Measurements from ENCODE around the gene PRPF6. TPM values are rescaled to one million over a fixed set of nuclear protein-coding genes. Genes with fewer than 3 reads are reported as not detected.

The PRPF6 gene
- total RNA-seq, 2 experiments from 2014 or later: 50.6 to 51.3 TPM

GRCh38 chr20:64056639-64056888, 75.6 kb downstream of the PRPF6 start:
- POLR2A ChIA-PET: interaction anchor here (1.3 to 2.8 kb wide), 4 partner anchors 13 to 100 kb away, joined by 3 to 13 read pairs (median 5); partner anchors contain the start of genes PRPF6 and UCKL1
- CTCF ChIA-PET: no interaction called here

GRCh38 chr20:64056889-64057627, 76.1 kb downstream of the PRPF6 start:
- ChIA-PET CTCF (interaction anchor here (0.7 to 2.3 kb wide), 6 partner anchors 14 to 76 kb away, joined by 3 to 19 read pairs (median 3); partner anchors contain the start of genes OPRL1, PRPF6 and RGS19), POLR2A (interaction anchor here (0.7 to 2.8 kb wide), 7 partner anchors 13 to 535 kb away, joined by 3 to 13 read pairs (median 4); partner anchors contain the start of genes PRPF6 and UCKL1)
- no peak for TF ChIP-seq CTCF (IDR thresholded peaks at IDR 0.05)
- no peaks in the 10 kb centered on the region for H3K36me3 Mint-ChIP-seq (ENCODE audit: low read depth)
- peaks cover 14 to 16% of the 10 kb centered on the region in 2 experiments for H3K27me3 ChIP-seq (ENCODE audit: control insufficient read depth in 1 of 2, insufficient read depth in 2 of 2, low read length in 2 of 2)
- peaks cover 0 to 8% of the 10 kb centered on the region in 2 experiments for H3K9me3 ChIP-seq (ENCODE audit: control insufficient read depth in 1 of 2, insufficient read depth in 1 of 2, low read length in 2 of 2)
- no peaks in the 10 kb centered on the region for H3K36me3 ChIP-seq (ENCODE audit: insufficient read depth, low read length)
- peaks cover 19% of the 10 kb centered on the region for H3K27me3 Mint-ChIP-seq
- peak overlapping the region; percentile 49 for H3K4me3 Mint-ChIP-seq
- no peaks in the 10 kb centered on the region for H3K9me3 Mint-ChIP-seq
- ATAC-seq (ENCODE audit: poor library complexity): peak; percentile 69
- H3K4me1 Mint-ChIP-seq (ENCODE audit: low read depth): peaks cover 4% of the 10 kb centered on the region
- intact Hi-C loops (cut with DNase I, micrococcal nuclease): loop anchor here in 1 of 2 experiments (1.0 to 2.0 kb wide), 4 partner anchors 18 to 519 kb away; no protein-coding TSS in a partner anchor
- no peak overlapping the region for H3K27ac ChIP-seq (ENCODE audit: low read depth in 1 of 2, low read length in 2 of 2)
- peaks cover 18% of the 10 kb centered on the region for H3K4me1 ChIP-seq (ENCODE audit: insufficient read depth, low read length)
- DNase-seq: peak in 3 of 14 experiments; percentile 19 to 53 (median 38)
- peak overlapping the region; percentile 39 for H3K27ac Mint-ChIP-seq
- peak overlapping the region; percentile 27 for H3K4me3 ChIP-seq (ENCODE audit: low read length)

More at GRCh38 chr20:64056639-64056888, 75.6 kb downstream of the PRPF6 start:
- Mint-ChIP-seq H3K27ac (no peak overlapping the region), H3K9me3 (no peaks in the 10 kb centered on the region), H3K27me3 (peaks cover 24% of the 10 kb centered on the region), H3K36me3 (ENCODE audit: low read depth) (no peaks in the 10 kb centered on the region), H3K4me3 (no peak overlapping the region), H3K4me1 (ENCODE audit: low read depth) (peaks cover 4% of the 10 kb centered on the region)
- Histone ChIP-seq H3K27ac (ENCODE audit: low read depth in 1 of 2, low read length in 2 of 2) (no peak overlapping the region), H3K4me1 (ENCODE audit: insufficient read depth, low read length) (peaks cover 17% of the 10 kb centered on the region), H3K36me3 (ENCODE audit: insufficient read depth, low read length) (no peaks in the 10 kb centered on the region), H3K9me3 (ENCODE audit: control insufficient read depth in 1 of 2, insufficient read depth in 1 of 2, low read length in 2 of 2) (peaks cover 0 to 10% of the 10 kb centered on the region in 2 experiments), H3K4me3 (ENCODE audit: low read length) (no peak overlapping the region), H3K27me3 (ENCODE audit: control insufficient read depth in 1 of 2, insufficient read depth in 2 of 2, low read length in 2 of 2) (peaks cover 19 to 20% of the 10 kb centered on the region in 2 experiments)
- no peak for DNase-seq
- TF ChIP-seq CTCF (IDR thresholded peaks at IDR 0.05): no peak
- intact Hi-C loops (cut with DNase I, micrococcal nuclease): loop anchor here in 1 of 2 experiments (2.0 kb wide), 1 partner anchor 270 kb away; no protein-coding TSS in a partner anchor
- ATAC-seq (ENCODE audit: poor library complexity): no peak

GRCh38 chr20:64057628-64058498, 76.9 kb downstream of the PRPF6 start:
- Mint-ChIP-seq H3K4me3 (peak overlapping the region; percentile 49), H3K9me3 (no peaks in the 10 kb centered on the region), H3K4me1 (ENCODE audit: low read depth) (peaks cover 4% of the 10 kb centered on the region), H3K36me3 (ENCODE audit: low read depth) (no peaks in the 10 kb centered on the region), H3K27ac (peak overlapping the region; percentile 39), H3K27me3 (peaks cover 14% of the 10 kb centered on the region)
- Histone ChIP-seq H3K36me3 (ENCODE audit: insufficient read depth, low read length) (no peaks in the 10 kb centered on the region), H3K27me3 (ENCODE audit: control insufficient read depth in 1 of 2, insufficient read depth in 2 of 2, low read length in 2 of 2) (peaks cover 6 to 12% of the 10 kb centered on the region in 2 experiments), H3K27ac (ENCODE audit: low read depth in 1 of 2, low read length in 2 of 2) (no peak overlapping the region), H3K4me1 (ENCODE audit: insufficient read depth, low read length) (peaks cover 26% of the 10 kb centered on the region), H3K4me3 (ENCODE audit: low read length) (peak overlapping the region; percentile 27), H3K9me3 (ENCODE audit: control insufficient read depth in 1 of 2, insufficient read depth in 1 of 2, low read length in 2 of 2) (peaks cover 0 to 8% of the 10 kb centered on the region in 2 experiments)
- intact Hi-C loops (cut with DNase I, micrococcal nuclease): loop anchor here in 1 of 2 experiments (1.0 to 2.0 kb wide), 4 partner anchors 19 to 520 kb away; no protein-coding TSS in a partner anchor
- ATAC-seq (ENCODE audit: poor library complexity) (peak; percentile 81), DNase-seq (peak; percentile 69 to 90 (median 78))
- ChIA-PET POLR2A (interaction anchor here (0.7 to 2.8 kb wide), 7 partner anchors 14 to 536 kb away, joined by 3 to 13 read pairs (median 4); partner anchors contain the start of genes PRPF6 and UCKL1), CTCF (interaction anchor here (0.7 to 2.3 kb wide), 6 partner anchors 14 to 77 kb away, joined by 3 to 19 read pairs (median 3); partner anchors contain the start of genes OPRL1, PRPF6 and RGS19)
- TF ChIP-seq CTCF (IDR thresholded peaks at IDR 0.05): peak; percentile 79
